Activated T-helper 1 cell treated with anti-CD3 and anti-CD28 coated beads, Interleukin-12 subunit alpha, Interleukin-12 subunit beta, Interleukin-2, Interleukin-4 antibody, amounts not matched to agents 30 ng/mL and 10 ng/mL and 1 ng/mL, durations not matched to agents 14 hours and 24 hours and 36 hours (primary cell): ENCODE results near the gene DYNC2I2. TPM values are rescaled to one million over a fixed set of nuclear protein-coding genes. Genes with fewer than 3 reads are reported as not detected.

Experiments
- DNase-seq: peaks from one replicate; pipeline ENCODE4 v3.0.0; 2021; ENCODE audit warnings: low spot score
- H3K27ac Mint-ChIP-seq: one replicate; pipeline ENCODE4 v1.8.0; 2021; ENCODE audit warnings: mild to moderate bottlenecking, mixed read lengths
- H3K27me3 Mint-ChIP-seq: one replicate; pipeline ENCODE4 v1.8.0; 2022; ENCODE audit warnings: mild to moderate bottlenecking, moderate library complexity, mixed read lengths; ENCODE audit not compliant: insufficient read depth
- H3K36me3 Mint-ChIP-seq: one replicate; pipeline ENCODE4 v1.8.0; 2021; ENCODE audit warnings: low read depth, mixed read lengths
- H3K4me1 Mint-ChIP-seq: one replicate; pipeline ENCODE4 v1.8.0; 2021; ENCODE audit warnings: low read depth, mixed read lengths
- H3K4me3 Mint-ChIP-seq: one replicate; pipeline ENCODE4 v1.8.0; 2021; ENCODE audit warnings: mild to moderate bottlenecking, moderate library complexity, mixed read lengths
- H3K9me3 Mint-ChIP-seq: one replicate; pipeline ENCODE4 v1.8.0; 2021; ENCODE audit warnings: mixed read lengths
- intact Hi-C: fragments of 100-400 bp; cut with micrococcal nuclease; formaldehyde crosslinking; loops from one replicate; pipeline ENCODE4 v1.15.1; 2024
- total RNA-seq: library from RNA; stranded (reverse); gene quantifications from 2 replicates; pipeline ENCODE4 v1.2.3, GENCODE V29; 2022

Gene DYNC2I2
- total RNA-seq, 1 donor from 2014 or later = 41.5 TPM

- H3K4me3 Mint-ChIP-seq = no peak overlapping the region
- no peaks in the 10 kb centered on the region for H3K27me3 Mint-ChIP-seq
- H3K36me3 Mint-ChIP-seq = peaks cover 2% of the 10 kb centered on the region
- no peak for DNase-seq
- no peaks in the 10 kb centered on the region for H3K9me3 Mint-ChIP-seq
- no peak overlapping the region for H3K27ac Mint-ChIP-seq
- intact Hi-C loops = no loop called here
- H3K4me1 Mint-ChIP-seq = peaks cover 7% of the 10 kb centered on the region
Measured at GRCh38 chr9:128640603-128641002, 16.0 kb downstream of the DYNC2I2 start.

GRCh38 chr9:128638580-128638979 lies 18.1 kb downstream of the DYNC2I2 start:
- Mint-ChIP-seq H3K27ac (no peak overlapping the region), H3K27me3 (no peaks in the 10 kb centered on the region), H3K9me3 (no peaks in the 10 kb centered on the region), H3K36me3 (peaks cover 7% of the 10 kb centered on the region), H3K4me1 (peaks cover 4% of the 10 kb centered on the region), H3K4me3 (no peak overlapping the region)
- DNase-seq = no peak
- intact Hi-C loops = no loop called here

- intact Hi-C loops = no loop called here
- Mint-ChIP-seq H3K9me3 (no peaks in the 10 kb centered on the region), H3K27ac (no peak overlapping the region), H3K4me1 (no peaks in the 10 kb centered on the region), H3K4me3 (no peak overlapping the region), H3K36me3 (peaks cover 14% of the 10 kb centered on the region), H3K27me3 (no peaks in the 10 kb centered on the region)
- no peak for DNase-seq
Measured at GRCh38 chr9:128637656-128638055, 19.0 kb downstream of the DYNC2I2 start.

GRCh38 chr9:128636556-128637530 lies 19.8 kb downstream of the DYNC2I2 start:
- H3K36me3 Mint-ChIP-seq = peaks cover 19% of the 10 kb centered on the region
- no peak overlapping the region for H3K4me3 Mint-ChIP-seq
- no peaks in the 10 kb centered on the region for H3K4me1 Mint-ChIP-seq
- intact Hi-C loops = no loop called here
- no peak overlapping the region for H3K27ac Mint-ChIP-seq
- no peaks in the 10 kb centered on the region for H3K27me3 Mint-ChIP-seq
- no peak for DNase-seq
- H3K9me3 Mint-ChIP-seq = no peaks in the 10 kb centered on the region

GRCh38 chr9:128636024-128636390 lies 20.6 kb downstream of the DYNC2I2 start:
- Mint-ChIP-seq H3K9me3 (no peaks in the 10 kb centered on the region), H3K36me3 (peaks cover 21% of the 10 kb centered on the region), H3K4me1 (no peaks in the 10 kb centered on the region), H3K4me3 (no peak overlapping the region), H3K27me3 (no peaks in the 10 kb centered on the region), H3K27ac (no peak overlapping the region)
- intact Hi-C loops = no loop called here
- DNase-seq = no peak

GRCh38 chr9:128635266-128636023 lies 21.2 kb downstream of the DYNC2I2 start:
- Mint-ChIP-seq H3K27ac (no peak overlapping the region), H3K27me3 (no peaks in the 10 kb centered on the region), H3K9me3 (no peaks in the 10 kb centered on the region), H3K36me3 (peaks cover 21% of the 10 kb centered on the region), H3K4me3 (no peak overlapping the region), H3K4me1 (no peaks in the 10 kb centered on the region)
- no peak for DNase-seq
- intact Hi-C loops = no loop called here

- no peaks in the 10 kb centered on the region for H3K4me1 Mint-ChIP-seq
- H3K4me3 Mint-ChIP-seq = no peak overlapping the region
- no peak for DNase-seq
- H3K9me3 Mint-ChIP-seq = no peaks in the 10 kb centered on the region
- H3K27me3 Mint-ChIP-seq = no peaks in the 10 kb centered on the region
- intact Hi-C loops = no loop called here
- H3K27ac Mint-ChIP-seq = no peak overlapping the region
- H3K36me3 Mint-ChIP-seq = peaks cover 26% of the 10 kb centered on the region
Measured at GRCh38 chr9:128634651-128635262, 21.9 kb downstream of the DYNC2I2 start.

GRCh38 chr9:128634111-128634510 lies 22.5 kb downstream of the DYNC2I2 start:
- intact Hi-C loops = no loop called here
- DNase-seq = no peak
- Mint-ChIP-seq H3K36me3 (peaks cover 31% of the 10 kb centered on the region), H3K9me3 (no peaks in the 10 kb centered on the region), H3K27ac (no peak overlapping the region), H3K4me1 (no peaks in the 10 kb centered on the region), H3K27me3 (no peaks in the 10 kb centered on the region), H3K4me3 (no peak overlapping the region)

- Mint-ChIP-seq H3K27ac (no peak overlapping the region), H3K4me1 (no peaks in the 10 kb centered on the region), H3K36me3 (peaks cover 34% of the 10 kb centered on the region), H3K4me3 (no peak overlapping the region), H3K27me3 (no peaks in the 10 kb centered on the region), H3K9me3 (no peaks in the 10 kb centered on the region)
- intact Hi-C loops = no loop called here
- DNase-seq = no peak
Measured at GRCh38 chr9:128633601-128634000, 23.0 kb downstream of the DYNC2I2 start.

GRCh38 chr9:128633057-128633456 lies 23.6 kb downstream of the DYNC2I2 start:
- no peak overlapping the region for H3K27ac Mint-ChIP-seq
- no peak overlapping the region for H3K4me3 Mint-ChIP-seq
- no peak for DNase-seq
- no peaks in the 10 kb centered on the region for H3K4me1 Mint-ChIP-seq
- H3K27me3 Mint-ChIP-seq = no peaks in the 10 kb centered on the region
- no peaks in the 10 kb centered on the region for H3K9me3 Mint-ChIP-seq
- intact Hi-C loops = no loop called here
- H3K36me3 Mint-ChIP-seq = peaks cover 36% of the 10 kb centered on the region

GRCh38 chr9:128632486-128632885 lies 24.2 kb downstream of the DYNC2I2 start:
- DNase-seq = no peak
- Mint-ChIP-seq H3K4me1 (no peaks in the 10 kb centered on the region), H3K9me3 (no peaks in the 10 kb centered on the region), H3K27me3 (no peaks in the 10 kb centered on the region), H3K36me3 (peaks cover 41% of the 10 kb centered on the region), H3K27ac (no peak overlapping the region), H3K4me3 (no peak overlapping the region)
- intact Hi-C loops = no loop called here

- intact Hi-C loops = no loop called here
- H3K27ac Mint-ChIP-seq = no peak overlapping the region
- DNase-seq = no peak
- no peak overlapping the region for H3K4me3 Mint-ChIP-seq
- H3K4me1 Mint-ChIP-seq = no peaks in the 10 kb centered on the region
- H3K9me3 Mint-ChIP-seq = no peaks in the 10 kb centered on the region
- no peaks in the 10 kb centered on the region for H3K27me3 Mint-ChIP-seq
- H3K36me3 Mint-ChIP-seq = peaks cover 41% of the 10 kb centered on the region
Measured at GRCh38 chr9:128632066-128632465, 24.6 kb downstream of the DYNC2I2 start.

- Mint-ChIP-seq H3K4me1 (no peaks in the 10 kb centered on the region), H3K9me3 (no peaks in the 10 kb centered on the region), H3K27me3 (no peaks in the 10 kb centered on the region), H3K4me3 (no peak overlapping the region), H3K27ac (no peak overlapping the region), H3K36me3 (peaks cover 42% of the 10 kb centered on the region)
- intact Hi-C loops = no loop called here
- DNase-seq = no peak
Measured at GRCh38 chr9:128631636-128632035, 25.0 kb downstream of the DYNC2I2 start.
